Inferior parietal cortex (tissue), 1 donor: Measurements from ENCODE around the gene LSM7.

ENCODE experiments used
- DNase-seq: peaks from one replicate; pipeline ENCODE4 v3.0.0-alpha.2; 2016; ENCODE audit errors: extremely low spot score

LSM7 gene

DNA sequence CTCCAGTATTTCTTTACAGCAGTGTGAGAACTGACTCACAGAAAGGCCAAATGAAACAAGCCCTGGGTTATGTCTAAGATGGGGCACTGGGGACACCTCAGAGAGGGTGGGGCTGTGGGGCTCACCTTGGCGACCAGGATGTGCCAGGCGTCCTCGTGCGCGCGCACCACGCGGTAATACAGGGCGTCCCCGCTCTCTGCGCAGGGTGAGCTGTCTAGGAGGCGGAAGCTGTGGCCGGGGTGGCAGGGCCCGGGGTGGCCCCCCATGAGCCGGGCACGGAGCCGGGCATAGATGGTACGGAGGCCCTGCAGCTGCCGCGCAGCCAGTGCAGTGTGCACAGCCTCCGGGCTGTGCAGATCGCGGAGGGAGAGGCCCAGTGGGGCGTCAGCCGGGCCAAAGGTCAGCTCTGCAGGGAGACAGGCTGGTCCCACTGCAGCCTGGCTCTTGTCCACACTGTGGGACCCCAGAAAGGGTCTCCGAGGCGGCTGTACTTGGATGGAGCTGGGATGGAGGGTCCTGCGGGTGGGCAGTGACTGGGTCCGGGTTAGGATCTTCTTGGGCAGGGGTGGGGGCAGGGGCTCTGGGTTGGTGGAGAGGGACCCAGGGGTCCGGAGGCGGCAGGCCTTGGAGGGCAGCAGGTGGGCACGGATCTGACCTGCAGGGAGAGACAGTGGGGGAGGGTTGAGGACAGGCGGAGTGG, 49.8 kb downstream of the LSM7 start:
- no peak for DNase-seq

GRCh38 chr19:2277138-2277537, 51.2 kb downstream of the LSM7 start:
- DNase-seq: no peak

- no peak for DNase-seq
These were observed 51.9 kb downstream of the LSM7 start for GRCh38 chr19:2276429-2276986.

DNA sequence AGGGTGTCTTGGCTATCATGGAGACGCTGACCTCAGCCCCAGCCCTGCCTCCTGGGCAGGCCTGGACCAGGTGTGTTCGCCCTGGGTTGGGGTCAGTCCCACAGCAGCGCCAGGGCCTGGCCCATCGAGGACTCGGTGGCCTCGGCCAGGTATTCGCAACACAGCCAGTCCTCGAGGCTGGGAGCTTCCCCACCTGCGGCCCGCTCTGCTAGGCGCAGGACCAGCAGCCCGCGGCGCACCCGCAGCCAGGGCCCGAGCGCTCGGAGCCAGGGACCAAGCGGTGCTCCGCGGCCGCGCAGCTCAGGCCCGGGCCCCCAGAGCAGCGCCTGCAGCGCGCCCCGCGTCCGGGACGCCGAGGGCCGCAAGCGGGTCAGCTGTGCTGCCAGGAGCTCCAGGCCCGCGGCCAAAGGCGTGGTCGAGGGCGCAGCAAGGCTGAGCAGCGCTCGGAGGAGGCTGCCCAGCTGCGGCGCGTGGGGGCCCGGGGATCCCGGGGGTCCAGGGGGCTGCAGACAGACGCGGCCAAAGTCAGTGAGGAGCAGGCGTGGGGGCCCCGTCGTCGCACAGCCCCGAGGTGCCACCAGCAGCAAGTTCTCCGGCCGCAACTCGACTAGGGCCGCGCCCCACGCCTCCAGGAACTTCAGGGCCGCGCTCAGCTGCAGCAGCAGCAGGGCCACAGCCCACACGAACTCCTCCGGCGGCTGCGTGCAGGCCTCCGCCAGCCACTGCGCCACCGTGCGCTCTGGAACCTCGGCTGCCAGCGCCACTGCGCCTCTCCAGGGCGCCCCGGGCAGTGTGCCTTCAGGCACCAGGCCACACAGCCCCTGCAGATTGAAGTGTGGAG, 52.6 kb downstream of the LSM7 start:
- DNase-seq: no peak

DNA sequence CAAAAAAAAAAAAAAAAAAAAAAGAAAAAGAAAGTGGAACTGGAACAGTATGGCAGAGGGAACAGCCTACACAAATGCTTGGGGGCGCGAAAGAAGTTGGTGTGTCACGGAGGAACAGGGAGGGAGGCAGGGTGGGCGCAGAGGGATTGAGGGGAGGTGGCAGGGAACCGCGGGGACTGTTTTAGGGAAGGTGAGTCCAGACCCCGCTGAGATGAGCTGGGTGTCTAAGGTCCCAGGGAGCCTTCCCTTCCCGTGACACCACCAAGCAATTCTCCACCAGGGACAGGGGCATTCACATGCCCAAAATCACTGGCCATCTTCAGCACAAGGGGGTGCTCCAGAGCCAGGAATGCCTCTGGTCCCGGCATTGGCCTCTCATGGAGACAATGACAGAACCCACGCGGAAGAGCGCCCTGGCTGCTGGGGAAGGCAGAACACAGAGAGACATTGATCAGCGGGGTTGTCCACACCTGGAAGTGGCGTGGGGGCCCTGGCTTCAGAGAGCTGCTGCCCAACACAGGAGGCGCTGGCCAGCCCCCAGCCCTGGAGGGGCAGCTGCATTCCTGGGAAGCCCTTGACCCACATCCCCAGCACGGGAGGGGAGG, 53.4 kb downstream of the LSM7 start:
- peak; percentile 76 for DNase-seq

DNA sequence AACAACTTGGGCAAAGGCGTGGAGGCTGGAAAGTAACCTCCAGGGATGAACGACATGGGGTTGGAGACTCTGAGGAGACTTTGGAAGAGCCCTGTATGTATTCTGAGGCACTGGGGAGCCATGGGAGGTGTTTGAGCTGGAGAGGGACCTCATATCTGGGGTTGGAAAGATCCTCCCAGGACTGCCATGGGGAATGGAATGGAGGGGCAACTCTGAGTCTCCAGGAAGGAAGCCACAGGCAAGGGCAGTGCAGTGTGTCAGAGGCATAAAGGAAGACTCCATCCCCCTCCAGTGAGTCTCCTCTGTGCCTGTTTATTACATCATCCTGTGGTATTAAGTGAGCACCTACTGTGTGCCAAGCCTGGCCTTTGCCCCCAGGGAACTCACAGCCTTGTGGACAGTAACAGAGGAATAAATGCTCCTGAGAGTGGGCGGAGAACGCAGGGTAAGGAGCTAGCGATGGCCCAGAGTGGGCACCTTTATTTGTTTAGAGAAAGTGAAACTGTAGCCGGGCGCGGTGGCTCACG, 54.1 kb downstream of the LSM7 start:
- DNase-seq: no peak

DNA sequence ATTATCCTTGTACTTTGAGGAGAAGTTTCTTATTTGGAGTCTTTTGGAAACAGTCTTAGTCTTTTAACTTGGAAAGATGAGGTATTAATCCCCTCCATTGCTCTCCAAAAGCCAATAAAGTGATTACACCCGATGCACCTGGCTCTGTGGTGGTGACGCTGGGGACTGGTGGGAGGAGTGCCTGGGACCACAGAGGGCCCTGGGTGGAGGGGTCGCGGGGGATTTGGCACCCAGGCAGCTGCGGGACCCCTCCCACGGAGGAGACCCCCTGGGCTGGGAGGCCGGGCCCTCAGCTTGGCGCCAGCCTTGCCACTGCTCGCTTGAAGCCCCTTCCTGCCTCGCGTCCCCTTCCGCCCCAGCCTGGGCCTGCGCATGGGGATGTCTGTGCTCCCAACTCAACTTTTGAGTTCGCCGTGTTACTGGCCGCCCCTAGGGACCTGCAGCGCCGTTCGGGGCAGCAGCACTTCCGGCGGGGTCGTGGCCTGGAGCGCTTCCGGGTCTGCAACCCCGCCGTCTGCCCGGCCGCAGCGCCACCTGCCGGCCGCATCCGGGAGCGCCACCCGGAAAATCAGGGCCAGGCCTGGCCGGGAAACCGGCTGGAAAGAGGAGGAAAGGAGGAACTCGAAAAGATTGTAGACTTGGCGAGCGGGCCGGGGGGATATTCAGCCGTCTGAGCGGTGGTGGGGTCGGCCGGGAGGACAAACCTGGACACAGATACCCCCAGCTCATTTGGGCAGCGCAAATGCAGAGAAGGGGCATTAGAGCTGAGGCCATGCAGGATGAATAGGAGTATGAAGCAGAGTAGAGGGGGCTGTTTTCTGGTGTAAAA, 54.8 kb downstream of the LSM7 start:
- peak; percentile 63 for DNase-seq
